Subcutaneous preadipocyte (primary cell): ENCODE measurements around the gene CSNK1E. TPM values are rescaled to one million over a fixed set of nuclear protein-coding genes. Genes with fewer than 3 reads are reported as not detected.

Source experiments
- small RNA-seq: library from RNA; depleted of rRNA; stranded (forward); fragments of <200 nt; gene quantifications from one replicate; pipeline ENCODE3, GENCODE V24; 2012
- total RNA-seq: library from RNA; depleted of rRNA; stranded (reverse); fragments of >200 nt; gene quantifications from 2 replicates; pipeline ENCODE4 v1.2.3, GENCODE V29; 2012

CSNK1E gene
- 107 and 163 TPM in 2 replicates for total RNA-seq

DNA sequence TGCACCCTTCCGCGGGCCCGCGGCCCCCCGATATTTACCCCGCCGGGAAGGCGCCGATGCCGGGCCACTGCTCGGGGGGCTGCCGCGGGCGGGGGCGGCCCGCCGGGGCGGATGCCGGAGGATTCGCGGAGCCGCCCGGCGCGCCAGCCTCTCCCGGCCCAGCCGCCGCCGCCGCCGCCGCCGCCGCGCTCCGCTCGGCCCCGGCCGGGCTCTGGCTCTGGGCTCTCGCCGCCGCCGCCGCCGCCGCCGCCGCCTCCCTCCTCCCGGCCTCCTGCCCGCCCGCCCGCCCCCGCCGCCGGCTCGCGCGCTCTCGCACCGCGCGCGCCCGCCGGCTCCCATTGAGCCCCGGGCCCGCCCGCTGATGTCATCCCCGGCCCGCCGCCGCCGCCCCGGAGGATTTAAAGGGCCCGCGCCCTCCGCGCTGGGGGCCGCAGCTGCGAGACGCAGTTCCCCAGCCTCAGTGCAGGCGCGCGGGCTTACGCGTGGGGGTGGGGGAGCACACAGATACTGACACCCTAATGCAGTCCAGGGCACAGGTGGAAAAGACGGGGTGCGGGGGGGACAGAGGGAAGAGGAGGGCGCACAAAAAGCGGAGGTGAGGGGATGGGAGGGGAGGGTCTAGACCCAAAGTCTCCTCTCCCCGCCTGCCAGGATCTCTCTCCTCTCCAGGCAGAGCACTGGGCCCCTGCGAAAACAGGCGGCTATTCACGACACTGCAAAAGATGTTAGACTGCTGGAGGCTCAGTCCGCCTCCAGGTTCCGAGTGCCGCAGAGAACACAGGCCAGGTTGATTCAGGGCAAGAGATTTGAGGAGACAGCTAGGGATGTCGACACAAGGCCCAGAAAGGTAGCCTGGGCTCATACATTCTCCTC, at the start of gene CSNK1E:
TSS of gene CSNK1E (minus strand) at position 312 of the 873 bp plus-strand sequence. CDS start 3,276 bp downstream, outside the sequence.

DNA sequence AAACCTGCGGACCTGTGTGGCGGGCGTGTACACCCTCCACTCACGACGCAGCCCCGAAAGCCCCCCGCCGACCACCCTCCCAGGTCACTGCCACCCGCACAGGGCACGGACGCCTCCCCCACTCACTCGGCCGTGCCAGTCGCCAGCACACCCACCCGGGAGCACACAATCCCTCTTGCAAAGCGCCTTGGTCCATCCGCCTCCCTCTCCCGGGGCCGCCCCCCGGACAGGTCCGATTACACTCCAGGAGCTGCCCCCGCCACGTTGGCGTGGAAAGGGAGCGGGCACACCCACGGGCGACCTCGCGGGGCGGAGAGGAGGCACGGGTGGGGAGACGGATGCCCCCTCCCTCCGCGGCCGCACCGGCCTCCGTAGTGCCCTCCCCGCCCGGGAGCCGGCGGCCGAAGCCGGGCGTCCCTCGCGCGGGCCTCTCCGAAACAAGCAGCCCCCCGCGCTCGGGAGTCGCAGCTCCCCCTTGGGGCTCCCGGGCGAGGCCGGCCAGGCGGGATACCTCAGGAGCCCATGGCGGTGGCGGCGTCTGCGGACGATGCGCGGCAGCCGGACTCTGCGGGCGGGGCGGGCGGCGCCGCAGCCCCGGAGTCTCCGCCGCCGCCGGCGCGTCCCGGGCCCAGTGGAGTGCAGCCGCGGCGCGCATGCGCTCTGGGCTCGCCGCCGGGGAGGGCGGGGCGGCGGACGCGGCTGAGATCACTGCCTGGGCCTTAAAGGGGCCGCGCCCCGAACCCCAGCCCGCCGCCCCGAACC, 44.7 kb downstream of the CSNK1E start, which contains the start of gene TMEM184B:
TSS of gene TMEM184B (minus strand) at position 638 of the 762 bp plus-strand sequence. CDS start 25,049 bp downstream, outside the sequence.

Small RNAs within 50 kb of the gene (small RNA-seq; reads per million reads assigned to genes)
- gene RF00017: not detected

Other genes starting within 250 kb of the CSNK1E start
- gene SLC16A8, start 233.2 kb downstream of the CSNK1E start, total RNA-seq: not detected in 2 replicates
- 4.1 and 6.2 TPM in 2 replicates for gene BAIAP2L2, start 206.7 kb downstream of the CSNK1E start, total RNA-seq
- 12.5 and 14.1 TPM in 2 replicates for gene PLA2G6, start 135.6 kb downstream of the CSNK1E start, total RNA-seq
- 15.1 and 31.3 TPM in 2 replicates for gene MAFF, start 115.4 kb downstream of the CSNK1E start, total RNA-seq
- 21.3 and 28.7 TPM in 2 replicates for gene TMEM184B, start 44.4 kb downstream of the CSNK1E start, total RNA-seq
- not detected in 2 replicates for gene KCNJ4, start 137.8 kb upstream of the CSNK1E start, total RNA-seq
- 88.6 and 89.1 TPM in 2 replicates for gene KDELR3, start 150.7 kb upstream of the CSNK1E start, total RNA-seq
- 367 and 398 TPM in 2 replicates for gene DDX17, start 188.9 kb upstream of the CSNK1E start, total RNA-seq